Right renal pelvis (tissue), 4 donors: ENCODE results near the gene CYGB. TPM values are rescaled to one million over a fixed set of nuclear protein-coding genes. Genes with fewer than 3 reads are reported as not detected.
"Not testable (repeated sequence)": the region's sequence is repeated elsewhere in the genome, so short reads cannot be mapped to it uniquely, and the experiment has no call there.

Source experiments
- DNase-seq, 4 donors: peaks; one replicate each; pipeline ENCODE4 v3.0.0-alpha.2; 2013; ENCODE audit warnings: low read depth in 4 of 4, low spot score in 3 of 4, missing footprints in 1 of 4
- polyA plus RNA-seq, 4 donors: library from polyadenylated mRNA; unstranded; fragments of 120-200 nt; gene quantifications; one replicate each; pipeline ENCODE4 v1.2.1, GENCODE V29; 2013; ENCODE audit not compliant: insufficient read length in 4 of 4

The CYGB gene
- polyA plus RNA-seq, 4 donors = 15.1 to 17.4 (median 15.4) TPM

- DNase-seq = no peak
These were observed 30.3 kb upstream of the CYGB start for GRCh38 chr17:76567634-76568432.

- no peak for DNase-seq
These were observed 29.5 kb upstream of the CYGB start for GRCh38 chr17:76566988-76567431.

GRCh38 chr17:76566613-76566943 lies 29.1 kb upstream of the CYGB start:
- no peak for DNase-seq

- DNase-seq = no peak
These were observed 28.5 kb upstream of the CYGB start for GRCh38 chr17:76565728-76566612.

DNA sequence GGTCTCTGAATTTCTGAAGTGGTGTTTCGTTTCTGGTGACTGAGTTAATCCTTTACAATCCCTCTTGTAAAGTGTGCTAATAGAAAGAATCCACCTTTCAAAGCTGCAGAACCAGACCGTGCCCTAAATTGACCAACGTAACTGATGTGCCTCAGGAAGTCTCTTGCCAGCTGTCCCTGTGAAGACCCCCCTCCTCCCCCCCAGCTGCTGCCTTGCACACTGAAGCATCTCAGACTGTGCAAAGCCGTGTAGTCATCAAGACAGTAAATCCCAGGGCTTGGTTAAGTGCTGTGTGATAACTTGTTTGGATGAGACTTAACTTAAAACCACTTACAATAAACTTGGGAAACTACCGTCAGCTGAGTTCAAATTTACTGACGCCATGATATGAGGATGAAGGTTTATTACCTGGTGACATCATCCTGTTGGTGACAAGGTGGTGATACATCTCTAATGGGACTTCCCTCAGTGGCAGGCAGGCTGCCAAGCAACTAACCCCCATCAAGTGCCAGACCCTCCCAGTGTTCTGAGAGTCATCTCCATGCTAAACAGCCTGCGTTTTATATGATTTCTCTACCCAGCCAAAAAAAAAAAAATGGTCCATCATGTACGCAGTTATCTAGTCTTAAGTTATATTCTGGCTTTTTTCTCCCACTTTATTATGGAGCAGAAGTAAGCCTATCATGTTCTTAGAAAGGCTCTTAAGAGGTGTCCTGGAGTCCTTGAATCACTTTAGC lies 27.6 kb upstream of the CYGB start:
- DNase-seq = not testable (repeated sequence)

GRCh38 chr17:76563359-76563758 lies 25.9 kb upstream of the CYGB start:
- DNase-seq = not testable (repeated sequence)

DNA sequence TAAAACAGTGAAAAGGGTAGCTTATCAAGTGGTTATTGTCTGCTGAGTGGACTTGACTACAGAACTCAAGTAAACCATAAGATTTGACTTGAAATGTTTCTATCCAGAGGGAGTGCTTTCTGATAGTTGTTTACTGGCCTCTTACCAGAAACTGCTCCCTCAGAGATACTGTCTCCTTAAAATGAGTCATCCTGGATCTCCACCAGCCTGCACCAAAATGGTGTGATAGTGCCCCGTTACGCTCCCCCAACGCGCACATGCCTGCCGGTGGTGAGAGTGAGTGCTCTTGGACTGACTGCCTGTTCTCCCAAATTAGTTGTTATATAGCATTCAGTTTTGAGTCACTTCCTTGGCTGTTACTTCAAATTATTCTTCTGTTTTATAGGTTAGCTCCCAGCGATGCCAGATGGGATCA lies 25.2 kb upstream of the CYGB start:
- DNase-seq = no peak

- DNase-seq = no peak
These were observed 24.3 kb upstream of the CYGB start for GRCh38 chr17:76561799-76562268.

DNA sequence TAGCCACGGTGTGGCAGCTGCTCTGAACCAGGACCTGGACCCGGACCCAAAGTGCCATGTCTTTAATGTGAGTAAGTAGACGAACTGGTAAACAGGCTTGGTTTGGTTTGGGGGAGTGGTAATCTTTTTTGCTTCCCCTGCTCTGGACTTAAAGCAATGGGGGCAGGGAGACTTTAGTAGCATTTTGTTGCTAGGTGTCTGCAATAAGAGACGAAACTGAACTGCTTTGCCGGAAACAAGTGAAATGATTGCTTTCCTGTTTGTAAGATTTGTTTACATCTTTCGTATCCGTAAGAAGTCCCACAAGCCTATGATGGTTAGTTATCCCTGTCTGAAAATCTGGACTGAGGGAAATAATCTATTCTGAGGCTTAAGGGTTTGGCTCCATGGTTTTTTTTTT lies 23.8 kb upstream of the CYGB start:
- DNase-seq = no peak

DNA sequence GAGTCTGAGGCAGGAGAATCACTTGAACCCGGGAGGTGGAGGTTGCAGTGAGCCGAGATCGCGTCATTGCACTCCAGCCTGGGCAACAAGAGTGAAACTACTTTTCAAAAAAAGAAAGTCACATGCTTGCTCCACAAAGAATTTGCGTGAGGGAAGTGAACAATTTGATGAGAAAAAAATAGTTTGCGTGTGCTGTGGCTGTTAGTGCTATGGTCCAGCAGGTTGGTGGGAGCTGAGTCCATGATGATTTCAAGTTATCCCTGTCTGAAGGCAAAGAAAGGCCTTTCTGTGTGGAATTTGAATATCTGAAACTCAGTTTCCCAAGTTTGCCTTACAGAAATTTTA lies 23.3 kb upstream of the CYGB start:
- no peak for DNase-seq

DNA sequence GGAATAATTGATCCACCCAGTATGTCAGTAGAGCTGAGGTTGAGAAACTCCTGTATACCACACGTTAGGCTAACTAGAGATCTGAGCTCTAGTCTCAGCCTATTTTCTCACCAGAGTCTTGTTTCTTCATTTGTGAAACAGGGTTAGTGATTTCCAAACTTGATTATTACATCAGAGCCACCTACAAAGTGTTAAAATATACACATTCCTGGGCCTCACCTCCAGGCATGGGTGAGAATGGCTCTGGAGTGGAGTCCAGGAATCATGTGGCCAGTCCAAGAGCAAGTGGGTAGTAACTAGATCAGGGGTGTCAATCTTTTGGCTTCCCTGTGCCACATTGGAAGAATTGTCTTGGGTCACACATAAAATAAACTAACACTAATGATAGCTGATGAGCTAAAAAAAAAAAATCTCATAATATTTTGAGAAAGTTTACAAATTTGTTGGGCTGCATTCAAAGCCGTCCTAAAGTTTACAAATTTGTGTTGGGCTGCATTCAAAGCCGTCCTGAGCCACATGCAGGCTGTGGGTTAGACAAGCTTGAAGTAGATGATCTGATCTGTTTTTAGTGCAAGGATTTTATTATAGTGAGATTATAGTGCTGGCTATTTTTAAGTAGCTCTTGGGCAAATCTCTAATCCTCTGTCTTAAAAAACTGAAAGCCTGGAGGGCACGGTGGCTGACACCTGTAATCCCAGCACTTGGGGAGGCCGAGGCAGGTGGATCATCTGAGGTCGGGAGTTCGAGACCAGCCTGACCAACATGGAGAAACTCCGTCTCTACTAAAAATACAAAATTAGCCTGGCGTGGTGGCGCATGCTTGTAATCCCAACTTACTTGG lies 22.7 kb upstream of the CYGB start:
- no peak for DNase-seq

DNA sequence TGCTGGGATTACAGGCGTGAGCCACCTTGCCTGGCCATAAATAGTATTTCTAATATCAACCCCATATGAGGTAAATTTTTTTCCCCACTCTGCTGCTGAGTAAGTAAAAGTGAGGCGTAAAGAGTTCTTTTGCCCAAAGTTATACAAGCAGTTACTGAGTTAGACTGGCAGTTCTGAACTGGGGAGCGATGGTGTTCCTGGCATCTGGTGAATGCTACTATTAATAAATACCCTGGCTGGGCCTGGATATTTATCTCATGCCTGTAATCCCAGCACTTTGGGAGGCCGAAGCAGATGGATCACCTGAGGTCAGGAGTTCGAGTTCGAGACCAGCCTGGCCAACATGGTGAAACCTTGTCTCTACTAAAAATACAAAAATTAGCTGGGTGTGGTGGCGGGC lies 22.0 kb upstream of the CYGB start:
- DNase-seq = not testable (repeated sequence)

- DNase-seq = no peak
These were observed 20.9 kb upstream of the CYGB start for GRCh38 chr17:76558198-76559095.

DNA sequence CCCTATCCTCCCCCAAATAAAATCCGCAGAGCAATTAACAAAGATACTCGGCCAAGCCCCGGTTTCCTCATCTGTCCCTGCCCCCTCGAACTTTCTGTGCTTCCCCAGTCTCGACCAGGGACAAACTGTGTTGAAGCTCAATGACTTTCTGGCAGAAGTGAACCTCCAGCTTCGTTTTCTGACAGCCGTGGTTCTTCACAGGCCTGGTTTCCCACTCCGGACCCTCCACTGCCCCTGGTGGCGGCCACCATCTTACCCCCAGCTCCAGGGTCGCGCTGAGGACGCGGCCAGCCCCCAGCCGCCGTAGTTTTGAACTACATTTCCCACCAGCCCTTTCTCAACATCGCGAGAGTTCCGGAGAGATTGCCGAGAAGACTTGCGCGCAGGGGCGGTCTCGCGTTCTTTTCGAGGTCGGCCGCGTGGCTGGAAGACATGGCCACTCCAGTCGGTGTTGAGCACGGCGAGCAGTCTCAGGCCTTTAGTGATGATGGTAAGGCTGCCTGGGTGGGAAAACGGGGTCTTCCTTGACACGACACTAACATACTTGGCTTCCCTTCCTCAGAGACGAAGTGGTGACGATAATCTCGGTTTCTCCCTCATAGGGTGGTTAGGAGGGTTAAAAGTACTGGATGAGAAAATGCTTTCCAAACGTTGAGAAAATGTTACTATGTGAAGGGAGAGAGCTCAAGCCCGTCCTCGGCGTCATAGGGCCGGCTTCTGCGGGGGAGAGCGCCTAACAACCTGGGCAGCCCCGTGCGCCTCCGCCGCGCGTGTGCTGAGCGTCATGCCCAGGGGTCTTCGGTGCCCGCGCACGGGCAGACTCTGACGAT lies 20.1 kb upstream of the CYGB start:
- peak; percentile 94 to 95 (median 95) for DNase-seq

DNA sequence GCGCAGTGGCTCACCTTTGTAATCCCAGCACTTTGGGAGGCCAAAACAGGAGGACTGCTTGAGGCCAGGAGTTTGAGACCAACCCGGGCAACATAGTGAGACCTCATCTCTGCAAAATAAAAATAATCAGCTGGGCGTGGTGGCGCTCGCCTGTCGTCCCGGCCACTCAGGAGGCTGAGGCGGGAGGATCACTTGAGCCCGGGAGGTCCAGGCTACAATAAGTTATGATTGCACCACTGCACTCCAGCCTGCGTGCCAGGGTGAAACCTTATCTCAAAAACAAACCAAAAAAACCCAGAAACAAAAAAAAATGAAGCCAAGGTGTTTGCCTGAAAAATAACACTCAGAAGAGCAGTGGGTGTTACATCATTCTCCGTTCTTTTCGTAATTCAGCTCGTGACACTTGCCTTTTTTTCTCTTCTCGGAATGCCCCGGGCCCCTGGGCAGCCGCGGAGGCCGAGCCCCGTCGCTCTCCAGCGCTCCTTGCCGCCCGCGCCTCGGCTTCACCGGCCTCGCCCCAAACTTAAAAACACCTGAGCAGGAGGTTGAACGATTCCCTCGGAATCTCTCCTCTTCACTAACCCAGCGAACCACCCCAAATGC lies 19.4 kb upstream of the CYGB start:
- DNase-seq = no peak

DNA sequence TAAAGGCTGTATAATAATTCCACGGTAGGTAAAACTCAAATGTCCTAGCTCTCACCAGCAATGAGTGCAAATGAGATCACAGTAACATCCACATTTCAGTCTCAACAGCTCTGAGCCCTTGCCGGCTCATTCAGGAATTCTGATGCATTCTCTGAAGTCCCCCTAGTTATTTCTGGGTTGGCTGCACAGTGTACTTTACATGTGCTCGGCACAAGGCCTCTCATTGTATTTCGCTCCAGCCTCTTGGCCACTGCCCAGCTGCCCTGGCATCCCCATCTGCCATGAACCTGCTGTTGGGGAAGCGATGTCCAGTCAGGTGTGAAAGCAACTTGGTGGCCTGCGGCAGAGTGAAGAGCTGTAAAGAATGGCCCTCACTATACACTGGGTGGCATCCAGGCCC lies 16.6 kb upstream of the CYGB start:
- no peak for DNase-seq

- DNase-seq = no peak
These were observed 15.8 kb upstream of the CYGB start for GRCh38 chr17:76553178-76553908.
